Hematopoietic multipotent progenitor cell (in vitro differentiated cells): Measurements from ENCODE around the gene OR1L6. TPM values are rescaled to one million over a fixed set of nuclear protein-coding genes. Genes with fewer than 3 reads are reported as not detected.

ENCODE experiments used
- total RNA-seq: library from RNA; depleted of rRNA; stranded (reverse); fragments of >200 nt; gene quantifications from one replicate; pipeline ENCODE4 v1.2.3, GENCODE V29; 2012

Gene OR1L6
- total RNA-seq, 1 donor, result not detected

Other genes with a start within 250 kb of the OR1L6 start
- gene OR1J2, start 231.5 kb upstream of the OR1L6 start, total RNA-seq, result 0.27 TPM
- gene OR1J4, start 223.2 kb upstream of the OR1L6 start, total RNA-seq, result under 0.01 TPM
- not detected for gene OR1N1, start 215.0 kb upstream of the OR1L6 start, total RNA-seq
- gene OR1N2, start 189.2 kb upstream of the OR1L6 start, total RNA-seq, result 0.27 TPM
- gene OR1L8, start 158.9 kb upstream of the OR1L6 start, total RNA-seq, result 0.27 TPM
- under 0.01 TPM for gene OR1Q1, start 127.6 kb upstream of the OR1L6 start, total RNA-seq
- 0.27 TPM for gene OR1B1, start 84.7 kb upstream of the OR1L6 start, total RNA-seq
- gene OR1L1, start 80.6 kb upstream of the OR1L6 start, total RNA-seq, result not detected
- not detected for gene OR1L3, start 67.2 kb upstream of the OR1L6 start, total RNA-seq
- not detected for gene OR1L4, start 18.3 kb upstream of the OR1L6 start, total RNA-seq
- gene OR5C1, start 46.6 kb downstream of the OR1L6 start, total RNA-seq, result not detected
- not detected for gene OR1K1, start 57.8 kb downstream of the OR1L6 start, total RNA-seq
- gene PDCL, start 86.3 kb downstream of the OR1L6 start, total RNA-seq, result 20.5 TPM
- 32.6 TPM for gene RC3H2, start 163.1 kb downstream of the OR1L6 start, total RNA-seq
- gene ZBTB6, start 171.0 kb downstream of the OR1L6 start, total RNA-seq, result 3.5 TPM
- gene ZBTB26, start 189.2 kb downstream of the OR1L6 start, total RNA-seq, result 7.0 TPM
- 50.9 TPM for gene RABGAP1, start 198.7 kb downstream of the OR1L6 start, total RNA-seq